ENCODE data around the gene NUCB2.
"Not testable (repeated sequence)": the region's sequence is repeated elsewhere in the genome, so short reads cannot be mapped to it uniquely, and the experiment has no call there.

Gene NUCB2

DNA sequence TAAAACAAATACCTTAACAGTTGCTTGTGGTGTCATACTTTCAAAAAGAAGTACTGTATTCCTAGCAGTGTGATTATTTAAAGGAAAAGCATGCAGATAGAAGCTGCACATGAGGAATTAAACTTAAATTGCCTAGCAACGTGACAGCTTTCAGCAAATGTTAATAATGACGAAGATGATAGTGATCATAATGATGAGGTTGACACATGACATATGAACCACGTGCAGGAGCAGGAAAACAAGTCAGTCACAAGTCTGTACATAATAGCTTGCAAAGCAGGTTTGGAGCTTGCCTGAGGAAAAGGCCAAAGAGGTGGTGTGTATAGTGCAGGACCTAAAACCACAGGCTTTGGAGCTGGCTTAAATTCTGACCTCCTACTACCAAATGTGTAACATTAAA is 38.2 kb upstream of the NUCB2 start:
- Mint-ChIP-seq H3K27ac (no peak overlapping the region), H3K4me3 (no peak overlapping the region), H3K27me3 (ENCODE audit: low read depth, poor library complexity) (peaks cover 9% of the 10 kb centered on the region)

DNA sequence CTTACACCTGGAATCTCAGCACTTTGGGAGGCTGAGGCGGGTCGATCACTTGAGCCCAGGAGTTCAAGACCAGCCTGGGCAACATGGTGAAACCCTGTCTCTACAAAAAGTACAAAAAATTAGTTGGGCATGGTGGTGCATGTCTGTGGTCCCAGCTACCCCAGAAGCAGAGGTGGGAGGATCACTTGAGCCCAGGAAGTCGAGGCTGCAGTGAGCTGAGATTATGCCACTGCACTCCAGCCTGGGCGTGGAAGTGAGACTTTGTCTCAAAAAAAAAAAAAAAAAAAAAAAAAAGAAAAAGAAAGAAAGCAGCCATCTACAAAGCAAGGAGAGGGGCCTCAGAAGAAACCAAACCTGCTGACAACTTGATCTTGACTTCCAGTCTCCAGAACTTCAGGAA is 36.6 kb upstream of the NUCB2 start:
- not testable (repeated sequence) for H3K27ac Mint-ChIP-seq; H3K9me3 Mint-ChIP-seq; H3K36me3 Mint-ChIP-seq (ENCODE audit: low read depth); DNase-seq; H3K4me1 Mint-ChIP-seq; H3K4me3 Mint-ChIP-seq
- peaks cover 12% of the 10 kb centered on the region for H3K27me3 Mint-ChIP-seq (ENCODE audit: low read depth, poor library complexity)

More for the DNA sequence above, 38.2 kb upstream of the NUCB2 start:
- no peak for DNase-seq
- no peaks in the 10 kb centered on the region for H3K9me3 Mint-ChIP-seq
- H3K4me1 Mint-ChIP-seq = no peaks in the 10 kb centered on the region
- TF ChIP-seq, protein P1, sequence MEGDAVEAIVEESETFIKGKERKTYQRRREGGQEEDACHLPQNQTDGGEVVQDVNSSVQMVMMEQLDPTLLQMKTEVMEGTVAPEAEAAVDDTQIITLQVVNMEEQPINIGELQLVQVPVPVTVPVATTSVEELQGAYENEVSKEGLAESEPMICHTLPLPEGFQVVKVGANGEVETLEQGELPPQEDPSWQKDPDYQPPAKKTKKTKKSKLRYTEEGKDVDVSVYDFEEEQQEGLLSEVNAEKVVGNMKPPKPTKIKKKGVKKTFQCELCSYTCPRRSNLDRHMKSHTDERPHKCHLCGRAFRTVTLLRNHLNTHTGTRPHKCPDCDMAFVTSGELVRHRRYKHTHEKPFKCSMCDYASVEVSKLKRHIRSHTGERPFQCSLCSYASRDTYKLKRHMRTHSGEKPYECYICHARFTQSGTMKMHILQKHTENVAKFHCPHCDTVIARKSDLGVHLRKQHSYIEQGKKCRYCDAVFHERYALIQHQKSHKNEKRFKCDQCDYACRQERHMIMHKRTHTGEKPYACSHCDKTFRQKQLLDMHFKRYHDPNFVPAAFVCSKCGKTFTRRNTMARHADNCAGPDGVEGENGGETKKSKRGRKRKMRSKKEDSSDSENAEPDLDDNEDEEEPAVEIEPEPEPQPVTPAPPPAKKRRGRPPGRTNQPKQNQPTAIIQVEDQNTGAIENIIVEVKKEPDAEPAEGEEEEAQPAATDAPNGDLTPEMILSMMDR (IDR thresholded peaks at IDR 0.05) = no peak
- H3K36me3 Mint-ChIP-seq (ENCODE audit: low read depth) = no peaks in the 10 kb centered on the region

DNA sequence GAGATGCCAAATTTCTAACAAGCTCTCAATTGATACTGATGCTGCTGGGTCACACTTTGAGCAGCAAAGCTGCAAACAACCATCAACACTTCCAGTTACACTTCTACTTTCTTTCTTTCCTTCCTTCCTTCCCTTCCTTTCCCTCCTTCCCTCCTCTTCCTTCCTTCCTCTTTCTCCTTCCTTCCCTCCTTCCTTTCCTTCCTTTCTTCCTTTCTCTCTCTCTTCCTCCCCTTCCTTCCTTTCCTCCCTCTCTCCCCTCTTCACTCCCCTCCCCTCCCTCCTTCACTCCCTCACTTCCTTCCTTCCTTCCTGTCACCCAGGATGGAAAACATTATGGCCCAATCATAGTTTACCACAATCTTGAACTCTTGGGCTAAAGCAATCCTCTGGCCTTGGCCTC is 35.8 kb upstream of the NUCB2 start:
- Mint-ChIP-seq H3K4me3 (no peak overlapping the region), H3K27ac (no peak overlapping the region), H3K9me3 (no peaks in the 10 kb centered on the region), H3K4me1 (no peaks in the 10 kb centered on the region), H3K36me3 (ENCODE audit: low read depth) (no peaks in the 10 kb centered on the region), H3K27me3 (ENCODE audit: low read depth, poor library complexity) (peaks cover 12% of the 10 kb centered on the region)
- TF ChIP-seq, protein P1 (IDR thresholded peaks at IDR 0.05) = no peak
- DNase-seq = no peak

DNA sequence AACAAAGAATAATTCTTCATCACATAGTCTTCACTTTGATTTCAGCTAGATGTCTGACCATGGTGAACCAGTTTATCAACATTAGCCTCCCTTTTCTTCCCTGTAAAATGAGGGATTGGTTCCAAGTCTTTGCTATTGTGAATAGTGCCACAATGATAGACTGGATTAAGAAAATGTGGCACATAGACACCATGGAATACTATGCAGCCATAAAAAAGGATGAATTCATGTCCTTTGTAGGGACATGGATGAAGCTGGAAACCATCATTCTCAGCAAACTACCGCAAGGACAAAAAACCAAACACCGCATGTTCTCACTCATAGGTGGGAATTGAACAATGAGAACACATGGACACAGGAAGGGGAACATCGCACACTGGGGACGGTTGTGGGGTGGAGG is 33.6 kb upstream of the NUCB2 start:
- H3K27me3 Mint-ChIP-seq (ENCODE audit: low read depth, poor library complexity) = peaks cover 12% of the 10 kb centered on the region
- H3K4me1 Mint-ChIP-seq = not testable (repeated sequence)

DNA sequence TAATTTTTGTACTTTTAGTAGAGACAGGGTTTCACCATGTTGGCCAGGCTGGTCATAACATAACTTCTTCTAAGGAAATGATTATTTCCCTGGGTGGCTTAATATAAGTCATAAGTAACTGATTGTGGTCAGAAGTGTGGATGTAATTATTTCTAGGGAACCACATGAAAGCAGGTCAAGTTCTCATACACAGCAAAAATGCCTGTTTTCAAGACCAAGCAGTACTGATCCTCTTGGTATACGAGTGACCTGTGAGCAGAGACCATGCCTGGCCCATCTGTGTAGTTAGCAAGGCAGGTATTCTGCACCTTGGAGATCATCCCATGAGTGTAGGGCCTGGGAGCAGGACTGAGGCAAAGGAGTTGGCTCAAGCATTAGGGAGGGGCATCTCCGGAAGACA is 32.5 kb upstream of the NUCB2 start:
- TF ChIP-seq, protein P1 (IDR thresholded peaks at IDR 0.05) = no peak
- Mint-ChIP-seq H3K4me3 (no peak overlapping the region), H3K9me3 (no peaks in the 10 kb centered on the region), H3K27me3 (ENCODE audit: low read depth, poor library complexity) (peaks cover 12% of the 10 kb centered on the region), H3K4me1 (no peaks in the 10 kb centered on the region), H3K36me3 (ENCODE audit: low read depth) (no peaks in the 10 kb centered on the region), H3K27ac (no peak overlapping the region)
- no peak for DNase-seq

More for the DNA sequence above, 33.6 kb upstream of the NUCB2 start:
- not testable (repeated sequence) for DNase-seq; H3K36me3 Mint-ChIP-seq (ENCODE audit: low read depth); H3K27ac Mint-ChIP-seq; H3K9me3 Mint-ChIP-seq; H3K4me3 Mint-ChIP-seq

DNA sequence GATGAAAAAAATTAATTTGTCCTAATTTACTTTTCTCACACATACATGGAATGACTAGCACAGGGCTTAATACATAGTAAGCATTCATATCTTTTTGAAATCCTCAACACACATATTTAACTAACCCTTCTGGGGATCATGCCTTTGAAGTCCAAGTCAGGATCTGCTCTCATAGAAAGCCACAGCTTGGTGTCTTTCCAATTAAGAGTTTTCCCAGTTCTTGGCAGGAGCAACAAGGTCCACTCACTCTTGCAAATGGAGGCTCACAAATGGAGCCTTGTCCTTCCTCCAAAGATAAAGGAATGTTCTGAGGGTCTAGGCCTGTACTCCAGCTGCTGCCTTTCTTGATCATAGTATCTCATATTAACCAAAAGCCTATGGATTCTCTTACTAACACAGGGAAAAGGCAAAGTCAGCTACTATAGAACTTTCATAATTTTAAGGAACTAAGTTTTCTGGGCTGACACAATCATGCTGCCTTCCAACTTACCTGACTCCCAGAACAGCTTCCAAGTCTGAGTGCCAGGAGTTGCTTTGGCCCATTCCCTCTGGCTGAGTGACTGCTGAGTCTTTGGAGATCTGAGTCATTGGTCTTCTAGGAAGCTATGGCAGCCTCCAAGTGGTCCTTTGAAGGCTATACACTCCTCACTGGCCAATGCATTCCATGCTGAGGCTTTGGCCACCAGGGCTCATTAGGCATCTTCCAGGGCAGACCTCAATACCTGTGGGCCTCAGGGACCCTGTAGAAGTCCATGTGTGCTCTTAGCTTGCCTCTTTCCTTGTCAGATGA is 25.8 kb upstream of the NUCB2 start:
- no peak for DNase-seq
- Mint-ChIP-seq H3K27me3 (ENCODE audit: low read depth, poor library complexity) (peaks cover 6% of the 10 kb centered on the region), H3K4me1 (no peaks in the 10 kb centered on the region), H3K27ac (no peak overlapping the region), H3K9me3 (no peaks in the 10 kb centered on the region), H3K4me3 (no peak overlapping the region), H3K36me3 (ENCODE audit: low read depth) (no peaks in the 10 kb centered on the region)
- TF ChIP-seq, protein P1 (IDR thresholded peaks at IDR 0.05) = no peak

DNA sequence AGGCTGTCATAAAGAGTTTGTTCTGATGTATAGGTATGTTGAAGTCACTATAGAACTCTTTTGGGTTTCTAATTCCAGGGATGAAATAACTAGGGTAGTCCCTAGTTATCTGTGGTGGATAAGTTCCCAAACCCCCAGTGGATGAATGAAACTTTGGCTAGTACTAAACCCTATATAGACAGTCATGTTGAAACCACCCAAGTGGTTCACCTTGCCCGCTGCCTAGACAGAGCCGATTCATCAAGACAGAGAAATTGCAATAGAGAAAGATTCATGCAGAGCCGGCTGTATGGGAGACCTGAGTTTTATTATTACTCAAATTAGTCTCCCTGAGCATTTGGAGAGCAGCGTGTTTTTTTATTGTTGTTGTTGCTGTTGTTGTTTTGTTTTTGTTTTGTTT is 23.8 kb upstream of the NUCB2 start:
- no peak for DNase-seq
- TF ChIP-seq, protein P1 (IDR thresholded peaks at IDR 0.05) = no peak
- H3K27me3 Mint-ChIP-seq (ENCODE audit: low read depth, poor library complexity) = peaks cover 6% of the 10 kb centered on the region
- no peak overlapping the region for H3K27ac Mint-ChIP-seq
- no peaks in the 10 kb centered on the region for H3K36me3 Mint-ChIP-seq (ENCODE audit: low read depth)
- no peaks in the 10 kb centered on the region for H3K9me3 Mint-ChIP-seq
- H3K4me3 Mint-ChIP-seq = no peak overlapping the region
- H3K4me1 Mint-ChIP-seq = no peaks in the 10 kb centered on the region
